Caco-2 (cell line): ENCODE measurements around the gene ZNF839. TPM values are rescaled to one million over a fixed set of nuclear protein-coding genes. Genes with fewer than 3 reads are reported as not detected.

Source experiments
- BruUV-seq: library from RNA; stranded (reverse); fragments of 400-500 nt; replicated peaks from 2 replicates; lab custom pipeline; 2021; lab: Mats Ljungman, UMichigan
- CTCF ChIA-PET: fragments of 300-600 bp; sonication (Branson Sonifier 250); formaldehyde crosslinking; loops from one replicate; lab custom pipeline; 2022; ENCODE audit warnings: antibody characterized with exemption; lab: Charles Lee
- POLR2A ChIA-PET: fragments of 300-600 bp; sonication (Branson Sonifier 250); formaldehyde crosslinking; loops from one replicate; lab custom pipeline; 2022; ENCODE audit warnings: antibody characterized with exemption; lab: Charles Lee
- DNase-seq, 2 experiments: peaks; one replicate each; pipeline versions ENCODE4 v3.0.0 to v3.0.0-alpha.2; 2020 to 2022
- H3K27me3 ChIP-seq: replicated peaks from 2 replicates; pipeline ENCODE4 v1.6.0; 2011; ENCODE audit warnings: low read length; ENCODE audit not compliant: control insufficient read depth, insufficient read depth
- H3K36me3 ChIP-seq: 2 replicates; pipeline ENCODE4 v1.5.1; 2011; ENCODE audit warnings: low read length; ENCODE audit not compliant: control insufficient read depth, insufficient read depth
- H3K4me1 ChIP-seq: fragments of 250-450 bp; sonication (Bioruptor Pico); 2 replicates; pipeline ENCODE4 v1.5.1; 2020; ENCODE audit warnings: mild to moderate bottlenecking
- H3K4me3 ChIP-seq: 2 replicates; pipeline ENCODE4 v1.5.1; 2011; ENCODE audit warnings: low read depth, mild to moderate bottlenecking, control low read depth, low read length
- H3K9me3 ChIP-seq: fragments of 250-450 bp; sonication (Bioruptor Pico); 2 replicates; pipeline ENCODE4 v1.5.1; 2020; ENCODE audit warnings: mild to moderate bottlenecking, moderate library complexity
- H3K27ac Mint-ChIP-seq: one replicate; pipeline ENCODE4 v1.8.0; 2022; ENCODE audit warnings: mixed read lengths; ENCODE audit not compliant: unreplicated experiment
- H3K27me3 Mint-ChIP-seq: one replicate; pipeline ENCODE4 v1.8.0; 2022; ENCODE audit warnings: mixed read lengths; ENCODE audit not compliant: insufficient read depth, unreplicated experiment
- H3K36me3 Mint-ChIP-seq: one replicate; pipeline ENCODE4 v1.8.0; 2022; ENCODE audit warnings: mild to moderate bottlenecking, mixed read lengths; ENCODE audit not compliant: insufficient read depth, unreplicated experiment
- H3K4me1 Mint-ChIP-seq: one replicate; pipeline ENCODE4 v1.8.0; 2022; ENCODE audit warnings: low read depth, mixed read lengths; ENCODE audit not compliant: unreplicated experiment
- H3K4me3 Mint-ChIP-seq: one replicate; pipeline ENCODE4 v1.8.0; 2022; ENCODE audit warnings: mild to moderate bottlenecking, moderate library complexity, mixed read lengths; ENCODE audit not compliant: unreplicated experiment
- H3K9me3 Mint-ChIP-seq: one replicate; pipeline ENCODE4 v1.8.0; 2022; ENCODE audit warnings: mixed read lengths; ENCODE audit not compliant: unreplicated experiment
- CTCF ChIP-seq, 2 experiments: fragments of 200-600 bp in 1 of 2; IDR thresholded peaks; 1 replicate in 1 of 2; 2 replicates in 1 of 2; pipeline versions ENCODE4 v1.5.1 to v1.8.0; 2011 to 2022; ENCODE audit warnings: antibody characterized with exemption in 1 of 2, control low read depth in 1 of 2, inconsistent platforms in 1 of 2, low read depth in 1 of 2, low read length in 1 of 2, mild to moderate bottlenecking in 1 of 2, moderate library complexity in 1 of 2; ENCODE audit not compliant: insufficient read depth in 1 of 2, severe bottlenecking in 1 of 2, unreplicated experiment in 1 of 2
- intact Hi-C: fragments of 100-400 bp; cut with micrococcal nuclease; formaldehyde crosslinking; loops from one replicate; pipeline ENCODE4 v1.10.0; 2022; ENCODE audit not compliant: unreplicated experiment
- total RNA-seq: library from RNA; stranded (reverse); gene quantifications from 2 replicates; pipeline ENCODE4 v1.2.3, GENCODE V29; 2022

The ZNF839 gene
- total RNA-seq, 1 experiment from 2014 or later: 11.9 TPM

GRCh38 chr14:102330806-102331205 lies 11.3 kb downstream of the ZNF839 start:
- no TSS peak for BruUV-seq

GRCh38 chr14:102333390-102333789 lies 13.8 kb downstream of the ZNF839 start:
- no TSS peak for BruUV-seq

More at GRCh38 chr14:102330806-102331205, 11.3 kb downstream of the ZNF839 start:
- H3K4me1 Mint-ChIP-seq: no peaks in the 10 kb centered on the region
- H3K27me3 Mint-ChIP-seq: no peaks in the 10 kb centered on the region
- no peak overlapping the region for H3K4me3 Mint-ChIP-seq
- Histone ChIP-seq H3K4me3 (no peak overlapping the region), H3K27me3 (no peaks in the 10 kb centered on the region), H3K36me3 (no peaks in the 10 kb centered on the region), H3K9me3 (no peaks in the 10 kb centered on the region), H3K4me1 (no peaks in the 10 kb centered on the region)
- H3K27ac Mint-ChIP-seq: no peak overlapping the region
- ChIA-PET POLR2A (no interaction called here), CTCF (no interaction called here)
- intact Hi-C loops: no loop called here
- H3K9me3 Mint-ChIP-seq: no peaks in the 10 kb centered on the region
- no peaks in the 10 kb centered on the region for H3K36me3 Mint-ChIP-seq
- DNase-seq: no peak
- TF ChIP-seq CTCF (IDR thresholded peaks at IDR 0.05; ENCODE audit: insufficient read depth in 1 of 2, low read depth in 1 of 2, low read length in 1 of 2, severe bottlenecking in 1 of 2, unreplicated experiment in 1 of 2): no peak

GRCh38 chr14:102333795-102334705 lies 14.5 kb downstream of the ZNF839 start:
- H3K9me3 ChIP-seq: no peaks in the 10 kb centered on the region
- H3K4me1 Mint-ChIP-seq: no peaks in the 10 kb centered on the region
- H3K27me3 Mint-ChIP-seq: no peaks in the 10 kb centered on the region
- intact Hi-C loops: no loop called here
- no peak overlapping the region for H3K4me3 Mint-ChIP-seq
- no peak for TF ChIP-seq CTCF (IDR thresholded peaks at IDR 0.05; ENCODE audit: insufficient read depth in 1 of 2, low read depth in 1 of 2, low read length in 1 of 2, severe bottlenecking in 1 of 2, unreplicated experiment in 1 of 2)
- ChIA-PET POLR2A (no interaction called here), CTCF (no interaction called here)
- BruUV-seq: no TSS peak
- no peaks in the 10 kb centered on the region for H3K4me1 ChIP-seq
- H3K36me3 Mint-ChIP-seq: no peaks in the 10 kb centered on the region
- no peak overlapping the region for H3K27ac Mint-ChIP-seq
- H3K27me3 ChIP-seq: no peaks in the 10 kb centered on the region
- DNase-seq: no peak
- H3K4me3 ChIP-seq: no peak overlapping the region
- H3K36me3 ChIP-seq: no peaks in the 10 kb centered on the region
- H3K9me3 Mint-ChIP-seq: no peaks in the 10 kb centered on the region

More at GRCh38 chr14:102333390-102333789, 13.8 kb downstream of the ZNF839 start:
- TF ChIP-seq CTCF (IDR thresholded peaks at IDR 0.05; ENCODE audit: insufficient read depth in 1 of 2, low read depth in 1 of 2, low read length in 1 of 2, severe bottlenecking in 1 of 2, unreplicated experiment in 1 of 2): no peak
- no peaks in the 10 kb centered on the region for H3K9me3 Mint-ChIP-seq
- Histone ChIP-seq H3K9me3 (no peaks in the 10 kb centered on the region), H3K4me1 (no peaks in the 10 kb centered on the region), H3K4me3 (no peak overlapping the region), H3K36me3 (no peaks in the 10 kb centered on the region), H3K27me3 (no peaks in the 10 kb centered on the region)
- intact Hi-C loops: no loop called here
- H3K4me1 Mint-ChIP-seq: no peaks in the 10 kb centered on the region
- POLR2A ChIA-PET: no interaction called here
- no peak for DNase-seq
- no peaks in the 10 kb centered on the region for H3K27me3 Mint-ChIP-seq
- H3K4me3 Mint-ChIP-seq: no peak overlapping the region
- no peak overlapping the region for H3K27ac Mint-ChIP-seq
- CTCF ChIA-PET: no interaction called here
- H3K36me3 Mint-ChIP-seq: no peaks in the 10 kb centered on the region
